WTC11 (cell line): Measurements from ENCODE around the gene UBLCP1. TPM values are rescaled to one million over a fixed set of nuclear protein-coding genes. Genes with fewer than 3 reads are reported as not detected.

Source experiments
- ATAC-seq: fragments of 200-7000 bp; cut with Tn5 transposase; 2 replicates; pipeline ENCODE4 v1.10.0; 2021; ENCODE audit warnings: mild to moderate bottlenecking, moderate library complexity
- CTCF ChIA-PET: fragments of 300-600 bp; sonication (Branson Sonifier 250); formaldehyde crosslinking; loops from one replicate; lab custom pipeline; 2021; ENCODE audit warnings: antibody characterized with exemption; lab: Charles Lee
- POLR2A ChIA-PET: fragments of 350-600 bp; sonication (Branson Sonifier 250); formaldehyde crosslinking; loops from one replicate; lab custom pipeline; 2021; ENCODE audit warnings: antibody characterized with exemption; lab: Charles Lee
- DNase-seq: peaks from one replicate; pipeline ENCODE4 v3.0.0; 2021; ENCODE audit warnings: low spot score
- H3K27ac Mint-ChIP-seq: 2 replicates; pipeline ENCODE4 v1.8.0; 2021; ENCODE audit warnings: mixed read lengths
- H3K27me3 Mint-ChIP-seq: 2 replicates; pipeline ENCODE4 v1.8.0; 2021; ENCODE audit warnings: low read depth, mild to moderate bottlenecking, moderate library complexity, mixed read lengths
- H3K36me3 Mint-ChIP-seq: 2 replicates; pipeline ENCODE4 v1.8.0; 2021; ENCODE audit warnings: mixed read lengths
- H3K4me1 Mint-ChIP-seq: 2 replicates; pipeline ENCODE4 v1.8.0; 2022; ENCODE audit warnings: mixed read lengths
- H3K4me3 Mint-ChIP-seq: 2 replicates; pipeline ENCODE4 v1.8.0; 2021; ENCODE audit warnings: mild to moderate bottlenecking, moderate library complexity, mixed read lengths
- H3K9me3 Mint-ChIP-seq: 2 replicates; pipeline ENCODE4 v1.8.0; 2021; ENCODE audit warnings: mixed read lengths
- ATF3 ChIP-seq: sonication (generic); formaldehyde crosslinking; conservative IDR thresholded peaks from 2 replicates; pipeline ENCODE4 v1.8.1; 2022; ENCODE audit warnings: mild to moderate bottlenecking, missing genetic modification reagents
- CDX4 ChIP-seq: fragments of 250-450 bp; sonication (Bioruptor Pico); IDR thresholded peaks from 2 replicates; pipeline ENCODE4 v1.9.0; 2021; ENCODE audit warnings: moderate library complexity, mild to moderate bottlenecking, inconsistent platforms, borderline replicate concordance
- CREB1 ChIP-seq: sonication (generic); formaldehyde crosslinking; IDR thresholded peaks from 2 replicates; pipeline ENCODE4 v1.8.0; 2023; ENCODE audit warnings: mild to moderate bottlenecking, missing genetic modification reagents
- GTF2I ChIP-seq: fragments of 250-450 bp; sonication (Bioruptor Pico); conservative IDR thresholded peaks from 2 replicates; pipeline ENCODE4 v1.4.0; 2021; ENCODE audit warnings: mild to moderate bottlenecking
- JAZF1 ChIP-seq: fragments of 250-450 bp; sonication (Bioruptor Pico); IDR thresholded peaks from 2 replicates; pipeline ENCODE4 v1.9.0; 2021; ENCODE audit warnings: moderate library complexity, mild to moderate bottlenecking, inconsistent platforms
- MYBL2 ChIP-seq: sonication (generic); formaldehyde crosslinking; IDR thresholded peaks from 2 replicates; pipeline ENCODE4 v1.8.1; 2023; ENCODE audit warnings: mild to moderate bottlenecking, moderate library complexity, missing genetic modification reagents
- NR1H2 ChIP-seq: sonication (generic); formaldehyde crosslinking; IDR thresholded peaks from 2 replicates; pipeline ENCODE4 v1.9.0; 2021; ENCODE audit warnings: mild to moderate bottlenecking, moderate library complexity, missing genetic modification reagents
- SOX15 ChIP-seq: fragments of 250-450 bp; sonication (Bioruptor Pico); IDR thresholded peaks from 2 replicates; pipeline ENCODE4 v1.9.0; 2021; ENCODE audit warnings: mild to moderate bottlenecking
- SP1 ChIP-seq: sonication (generic); formaldehyde crosslinking; conservative IDR thresholded peaks from 2 replicates; pipeline ENCODE4 v1.8.1; 2022; ENCODE audit warnings: missing genetic modification reagents
- TEAD4 ChIP-seq: sonication (generic); formaldehyde crosslinking; IDR thresholded peaks from 2 replicates; pipeline ENCODE4 v1.8.0; 2022; ENCODE audit warnings: mild to moderate bottlenecking, missing genetic modification reagents
- ZNF138 ChIP-seq: sonication (generic); formaldehyde crosslinking; conservative IDR thresholded peaks from 2 replicates; pipeline ENCODE4 v1.8.1; 2022; ENCODE audit warnings: mild to moderate bottlenecking, moderate library complexity, missing genetic modification reagents
- ZNF219 ChIP-seq: sonication (generic); formaldehyde crosslinking; IDR thresholded peaks from 2 replicates; pipeline ENCODE4 v1.8.0; 2023; ENCODE audit warnings: missing genetic modification reagents, mild to moderate bottlenecking, borderline replicate concordance
- ZNF425 ChIP-seq: fragments of 250-450 bp; sonication (Bioruptor Pico); conservative IDR thresholded peaks from 2 replicates; pipeline ENCODE4 v1.9.0; 2021; ENCODE audit warnings: mild to moderate bottlenecking
- total RNA-seq: library from RNA; stranded (reverse); gene quantifications from 3 replicates; pipeline ENCODE4 v1.2.3, GENCODE V29; 2021
- TF ChIP-seq, protein P1 (sequence below): fragments of 250-450 bp; sonication (Bioruptor Pico); IDR thresholded peaks from 2 replicates; pipeline ENCODE4 v1.8.0; 2021; ENCODE audit warnings: mild to moderate bottlenecking
- TF ChIP-seq, protein P2 (sequence below): fragments of 200-600 bp; IDR thresholded peaks from 2 replicates; pipeline ENCODE4 v1.8.0; 2022; ENCODE audit warnings: antibody characterized with exemption
- TF ChIP-seq, protein P3 (sequence below): sonication (generic); formaldehyde crosslinking; IDR thresholded peaks from 2 replicates; pipeline ENCODE4 v1.8.1; 2023; ENCODE audit warnings: mild to moderate bottlenecking, missing genetic modification reagents
- TF ChIP-seq, protein P4 (sequence below): sonication (generic); formaldehyde crosslinking; IDR thresholded peaks from 2 replicates; pipeline ENCODE4 v1.8.0; 2023; ENCODE audit warnings: mild to moderate bottlenecking, missing genetic modification reagents

UBLCP1 gene
- total RNA-seq, 1 experiment from 2014 or later, result 31.0 TPM

- DNase-seq, result no peak
- H3K4me1 Mint-ChIP-seq, result no peaks in the 10 kb centered on the region
- POLR2A ChIA-PET, result no interaction called here
- H3K27ac Mint-ChIP-seq, result no peak overlapping the region
- H3K4me3 Mint-ChIP-seq, result no peak overlapping the region
- no peaks in the 10 kb centered on the region for H3K9me3 Mint-ChIP-seq
- H3K36me3 Mint-ChIP-seq, result no peaks in the 10 kb centered on the region
- CTCF ChIA-PET, result no interaction called here
- ATAC-seq, result no peak
- no peak for TF ChIP-seq CDX4
- TF ChIP-seq, protein P1, sequence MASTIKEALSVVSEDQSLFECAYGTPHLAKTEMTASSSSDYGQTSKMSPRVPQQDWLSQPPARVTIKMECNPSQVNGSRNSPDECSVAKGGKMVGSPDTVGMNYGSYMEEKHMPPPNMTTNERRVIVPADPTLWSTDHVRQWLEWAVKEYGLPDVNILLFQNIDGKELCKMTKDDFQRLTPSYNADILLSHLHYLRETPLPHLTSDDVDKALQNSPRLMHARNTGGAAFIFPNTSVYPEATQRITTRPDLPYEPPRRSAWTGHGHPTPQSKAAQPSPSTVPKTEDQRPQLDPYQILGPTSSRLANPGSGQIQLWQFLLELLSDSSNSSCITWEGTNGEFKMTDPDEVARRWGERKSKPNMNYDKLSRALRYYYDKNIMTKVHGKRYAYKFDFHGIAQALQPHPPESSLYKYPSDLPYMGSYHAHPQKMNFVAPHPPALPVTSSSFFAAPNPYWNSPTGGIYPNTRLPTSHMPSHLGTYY, result no peak
- H3K27me3 Mint-ChIP-seq, result peaks cover 64% of the 10 kb centered on the region
Measured at GRCh38 chr5:159220206-159220605, 42.9 kb upstream of the UBLCP1 start.

GRCh38 chr5:159223469-159223868 is 39.6 kb upstream of the UBLCP1 start:
- CTCF ChIA-PET, result interaction anchor here (2.5 kb wide), 1 partner anchor 67 kb away, joined by 5 read pairs; no protein-coding TSS in a partner anchor
- no peak overlapping the region for H3K27ac Mint-ChIP-seq
- no peak overlapping the region for H3K4me3 Mint-ChIP-seq
- H3K9me3 Mint-ChIP-seq, result no peaks in the 10 kb centered on the region
- H3K36me3 Mint-ChIP-seq, result no peaks in the 10 kb centered on the region
- ATAC-seq, result no peak
- peaks cover 93% of the 10 kb centered on the region for H3K27me3 Mint-ChIP-seq
- TF ChIP-seq ATF3 (CRISPR knock-in tag) (no peak), SOX15 (no peak)
- TF ChIP-seq, protein P2, sequence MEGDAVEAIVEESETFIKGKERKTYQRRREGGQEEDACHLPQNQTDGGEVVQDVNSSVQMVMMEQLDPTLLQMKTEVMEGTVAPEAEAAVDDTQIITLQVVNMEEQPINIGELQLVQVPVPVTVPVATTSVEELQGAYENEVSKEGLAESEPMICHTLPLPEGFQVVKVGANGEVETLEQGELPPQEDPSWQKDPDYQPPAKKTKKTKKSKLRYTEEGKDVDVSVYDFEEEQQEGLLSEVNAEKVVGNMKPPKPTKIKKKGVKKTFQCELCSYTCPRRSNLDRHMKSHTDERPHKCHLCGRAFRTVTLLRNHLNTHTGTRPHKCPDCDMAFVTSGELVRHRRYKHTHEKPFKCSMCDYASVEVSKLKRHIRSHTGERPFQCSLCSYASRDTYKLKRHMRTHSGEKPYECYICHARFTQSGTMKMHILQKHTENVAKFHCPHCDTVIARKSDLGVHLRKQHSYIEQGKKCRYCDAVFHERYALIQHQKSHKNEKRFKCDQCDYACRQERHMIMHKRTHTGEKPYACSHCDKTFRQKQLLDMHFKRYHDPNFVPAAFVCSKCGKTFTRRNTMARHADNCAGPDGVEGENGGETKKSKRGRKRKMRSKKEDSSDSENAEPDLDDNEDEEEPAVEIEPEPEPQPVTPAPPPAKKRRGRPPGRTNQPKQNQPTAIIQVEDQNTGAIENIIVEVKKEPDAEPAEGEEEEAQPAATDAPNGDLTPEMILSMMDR, result no peak
- TF ChIP-seq, protein P3, sequence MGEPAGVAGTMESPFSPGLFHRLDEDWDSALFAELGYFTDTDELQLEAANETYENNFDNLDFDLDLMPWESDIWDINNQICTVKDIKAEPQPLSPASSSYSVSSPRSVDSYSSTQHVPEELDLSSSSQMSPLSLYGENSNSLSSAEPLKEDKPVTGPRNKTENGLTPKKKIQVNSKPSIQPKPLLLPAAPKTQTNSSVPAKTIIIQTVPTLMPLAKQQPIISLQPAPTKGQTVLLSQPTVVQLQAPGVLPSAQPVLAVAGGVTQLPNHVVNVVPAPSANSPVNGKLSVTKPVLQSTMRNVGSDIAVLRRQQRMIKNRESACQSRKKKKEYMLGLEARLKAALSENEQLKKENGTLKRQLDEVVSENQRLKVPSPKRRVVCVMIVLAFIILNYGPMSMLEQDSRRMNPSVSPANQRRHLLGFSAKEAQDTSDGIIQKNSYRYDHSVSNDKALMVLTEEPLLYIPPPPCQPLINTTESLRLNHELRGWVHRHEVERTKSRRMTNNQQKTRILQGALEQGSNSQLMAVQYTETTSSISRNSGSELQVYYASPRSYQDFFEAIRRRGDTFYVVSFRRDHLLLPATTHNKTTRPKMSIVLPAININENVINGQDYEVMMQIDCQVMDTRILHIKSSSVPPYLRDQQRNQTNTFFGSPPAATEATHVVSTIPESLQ (CRISPR knock-in tag), result no peak
- DNase-seq, result no peak
- POLR2A ChIA-PET, result no interaction called here
- peaks cover 3% of the 10 kb centered on the region for H3K4me1 Mint-ChIP-seq

- H3K4me1 Mint-ChIP-seq, result peaks cover 8% of the 10 kb centered on the region
- CTCF ChIA-PET, result interaction anchor here (2.5 kb wide), 1 partner anchor 68 kb away, joined by 5 read pairs; no protein-coding TSS in a partner anchor
- DNase-seq (no peak), ATAC-seq (no peak)
- TF ChIP-seq ZNF219 (CRISPR knock-in tag) (no peak), CREB1 (CRISPR knock-in tag) (no peak), ZNF138 (CRISPR knock-in tag) (no peak), CDX4 (no peak)
- H3K27me3 Mint-ChIP-seq, result peaks cover 94% of the 10 kb centered on the region
- H3K27ac Mint-ChIP-seq, result no peak overlapping the region
- POLR2A ChIA-PET, result no interaction called here
- no peaks in the 10 kb centered on the region for H3K9me3 Mint-ChIP-seq
- H3K4me3 Mint-ChIP-seq, result no peak overlapping the region
- H3K36me3 Mint-ChIP-seq, result no peaks in the 10 kb centered on the region
Measured at GRCh38 chr5:159224471-159224870, 38.6 kb upstream of the UBLCP1 start.

- no peak for DNase-seq
- Mint-ChIP-seq H3K9me3 (no peaks in the 10 kb centered on the region), H3K27ac (no peak overlapping the region), H3K36me3 (no peaks in the 10 kb centered on the region), H3K27me3 (peaks cover 99% of the 10 kb centered on the region), H3K4me3 (no peak overlapping the region), H3K4me1 (peaks cover 8% of the 10 kb centered on the region)
- no peak for ATAC-seq
- ChIA-PET CTCF (no interaction called here), POLR2A (no interaction called here)
- TF ChIP-seq, protein P4, sequence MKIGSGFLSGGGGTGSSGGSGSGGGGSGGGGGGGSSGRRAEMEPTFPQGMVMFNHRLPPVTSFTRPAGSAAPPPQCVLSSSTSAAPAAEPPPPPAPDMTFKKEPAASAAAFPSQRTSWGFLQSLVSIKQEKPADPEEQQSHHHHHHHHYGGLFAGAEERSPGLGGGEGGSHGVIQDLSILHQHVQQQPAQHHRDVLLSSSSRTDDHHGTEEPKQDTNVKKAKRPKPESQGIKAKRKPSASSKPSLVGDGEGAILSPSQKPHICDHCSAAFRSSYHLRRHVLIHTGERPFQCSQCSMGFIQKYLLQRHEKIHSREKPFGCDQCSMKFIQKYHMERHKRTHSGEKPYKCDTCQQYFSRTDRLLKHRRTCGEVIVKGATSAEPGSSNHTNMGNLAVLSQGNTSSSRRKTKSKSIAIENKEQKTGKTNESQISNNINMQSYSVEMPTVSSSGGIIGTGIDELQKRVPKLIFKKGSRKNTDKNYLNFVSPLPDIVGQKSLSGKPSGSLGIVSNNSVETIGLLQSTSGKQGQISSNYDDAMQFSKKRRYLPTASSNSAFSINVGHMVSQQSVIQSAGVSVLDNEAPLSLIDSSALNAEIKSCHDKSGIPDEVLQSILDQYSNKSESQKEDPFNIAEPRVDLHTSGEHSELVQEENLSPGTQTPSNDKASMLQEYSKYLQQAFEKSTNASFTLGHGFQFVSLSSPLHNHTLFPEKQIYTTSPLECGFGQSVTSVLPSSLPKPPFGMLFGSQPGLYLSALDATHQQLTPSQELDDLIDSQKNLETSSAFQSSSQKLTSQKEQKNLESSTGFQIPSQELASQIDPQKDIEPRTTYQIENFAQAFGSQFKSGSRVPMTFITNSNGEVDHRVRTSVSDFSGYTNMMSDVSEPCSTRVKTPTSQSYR (CRISPR knock-in tag), result no peak
- no peak for TF ChIP-seq TEAD4 (CRISPR knock-in tag)
- no peak for TF ChIP-seq JAZF1 (CRISPR knock-in tag)
- no peak for TF ChIP-seq NR1H2 (CRISPR knock-in tag)
- TF ChIP-seq GTF2I, result no peak
- no peak for TF ChIP-seq MYBL2 (CRISPR knock-in tag)
- no peak for TF ChIP-seq SP1 (CRISPR knock-in tag)
- TF ChIP-seq ZNF425 (CRISPR knock-in tag), result no peak
Measured at GRCh38 chr5:159226451-159226850, 36.6 kb upstream of the UBLCP1 start.
